ENCODE measurements around the gene GAA. TPM values are rescaled to one million over a fixed set of nuclear protein-coding genes. Genes with fewer than 3 reads are reported as not detected.

The GAA gene
- total RNA-seq, 2 experiments from 2014 or later = 22.2 to 22.4 TPM

GRCh38 chr17:80070375-80071115, 30.8 kb upstream of the GAA start:
- Histone ChIP-seq H3K27me3 (ENCODE audit: control insufficient read depth in 1 of 2, insufficient read depth in 2 of 2, low read length in 2 of 2) (no peaks in the 10 kb centered on the region), H3K36me3 (ENCODE audit: insufficient read depth, low read length) (no peaks in the 10 kb centered on the region), H3K9me3 (ENCODE audit: control insufficient read depth in 1 of 2, insufficient read depth in 1 of 2, low read length in 2 of 2) (peaks cover 0 to 3% of the 10 kb centered on the region in 2 experiments), H3K4me1 (ENCODE audit: insufficient read depth, low read length) (peaks cover 11% of the 10 kb centered on the region), H3K4me3 (ENCODE audit: low read length) (no peak overlapping the region), H3K27ac (ENCODE audit: low read depth in 1 of 2, low read length in 2 of 2) (no peak overlapping the region)
- intact Hi-C loops (cut with DNase I, micrococcal nuclease) = no loop called here
- no peak for TF ChIP-seq CTCF (IDR thresholded peaks at IDR 0.05)
- no peaks in the 10 kb centered on the region for H3K9me3 Mint-ChIP-seq
- no peak overlapping the region for H3K4me3 Mint-ChIP-seq
- no peaks in the 10 kb centered on the region for H3K36me3 Mint-ChIP-seq (ENCODE audit: low read depth)
- H3K27ac Mint-ChIP-seq = no peak overlapping the region
- ATAC-seq (ENCODE audit: poor library complexity) (no peak), DNase-seq (no peak)
- H3K27me3 Mint-ChIP-seq = peaks cover 4% of the 10 kb centered on the region
- ChIA-PET POLR2A (no interaction called here), CTCF (no interaction called here)
- H3K4me1 Mint-ChIP-seq (ENCODE audit: low read depth) = peaks cover 3% of the 10 kb centered on the region

- Mint-ChIP-seq H3K9me3 (no peaks in the 10 kb centered on the region), H3K4me1 (ENCODE audit: low read depth) (peaks cover 3% of the 10 kb centered on the region), H3K36me3 (ENCODE audit: low read depth) (no peaks in the 10 kb centered on the region), H3K27me3 (peaks cover 4% of the 10 kb centered on the region), H3K27ac (no peak overlapping the region), H3K4me3 (no peak overlapping the region)
- no peak for DNase-seq
- Histone ChIP-seq H3K27ac (ENCODE audit: low read depth in 1 of 2, low read length in 2 of 2) (no peak overlapping the region), H3K36me3 (ENCODE audit: insufficient read depth, low read length) (no peaks in the 10 kb centered on the region), H3K9me3 (ENCODE audit: control insufficient read depth in 1 of 2, insufficient read depth in 1 of 2, low read length in 2 of 2) (no peaks in the 10 kb centered on the region), H3K4me3 (ENCODE audit: low read length) (no peak overlapping the region), H3K27me3 (ENCODE audit: control insufficient read depth in 1 of 2, insufficient read depth in 2 of 2, low read length in 2 of 2) (no peaks in the 10 kb centered on the region), H3K4me1 (ENCODE audit: insufficient read depth, low read length) (peaks cover 11% of the 10 kb centered on the region)
- POLR2A ChIA-PET = no interaction called here
- ATAC-seq (ENCODE audit: poor library complexity) = no peak
- CTCF ChIA-PET = no interaction called here
- no peak for TF ChIP-seq CTCF (IDR thresholded peaks at IDR 0.05)
- intact Hi-C loops (cut with DNase I, micrococcal nuclease) = no loop called here
These were observed 30.1 kb upstream of the GAA start for GRCh38 chr17:80071116-80071841.

GRCh38 chr17:80072410-80072809, 29.0 kb upstream of the GAA start:
- H3K27ac Mint-ChIP-seq = no peak overlapping the region
- ChIA-PET POLR2A (no interaction called here), CTCF (no interaction called here)
- H3K36me3 ChIP-seq (ENCODE audit: insufficient read depth, low read length) = no peaks in the 10 kb centered on the region
- H3K4me3 ChIP-seq (ENCODE audit: low read length) = no peak overlapping the region
- no peak for TF ChIP-seq CTCF (IDR thresholded peaks at IDR 0.05)
- no peaks in the 10 kb centered on the region for H3K27me3 Mint-ChIP-seq
- peaks cover 11% of the 10 kb centered on the region for H3K4me1 ChIP-seq (ENCODE audit: insufficient read depth, low read length)
- H3K4me1 Mint-ChIP-seq (ENCODE audit: low read depth) = peaks cover 3% of the 10 kb centered on the region
- intact Hi-C loops (cut with DNase I, micrococcal nuclease) = no loop called here
- no peaks in the 10 kb centered on the region for H3K9me3 Mint-ChIP-seq
- ATAC-seq (ENCODE audit: poor library complexity) = no peak
- no peaks in the 10 kb centered on the region for H3K36me3 Mint-ChIP-seq (ENCODE audit: low read depth)
- no peak overlapping the region for H3K4me3 Mint-ChIP-seq
- no peak for DNase-seq
- no peaks in the 10 kb centered on the region for H3K27me3 ChIP-seq (ENCODE audit: control insufficient read depth in 1 of 2, insufficient read depth in 2 of 2, low read length in 2 of 2)
- H3K9me3 ChIP-seq (ENCODE audit: control insufficient read depth in 1 of 2, insufficient read depth in 1 of 2, low read length in 2 of 2) = no peaks in the 10 kb centered on the region
- no peak overlapping the region for H3K27ac ChIP-seq (ENCODE audit: low read depth in 1 of 2, low read length in 2 of 2)

All from CD4-positive, alpha-beta T cell (primary cell).